Stimulated activated naive CD4-positive, alpha-beta T cell treated with Interleukin-2 at 50 U/mL for 16 hours (primary cell): Measurements from ENCODE around the gene AP2S1.
"Not testable (repeated sequence)": the region's sequence is repeated elsewhere in the genome, so short reads cannot be mapped to it uniquely, and the experiment has no call there.

Experiments used
- DNase-seq: peaks from one replicate; lab custom pipeline; 2025; lab: John Stamatoyannopoulos, UW

AP2S1 gene

GRCh38 chr19:46867170-46867569 is 16.5 kb upstream of the AP2S1 start:
- DNase-seq = no peak

DNA sequence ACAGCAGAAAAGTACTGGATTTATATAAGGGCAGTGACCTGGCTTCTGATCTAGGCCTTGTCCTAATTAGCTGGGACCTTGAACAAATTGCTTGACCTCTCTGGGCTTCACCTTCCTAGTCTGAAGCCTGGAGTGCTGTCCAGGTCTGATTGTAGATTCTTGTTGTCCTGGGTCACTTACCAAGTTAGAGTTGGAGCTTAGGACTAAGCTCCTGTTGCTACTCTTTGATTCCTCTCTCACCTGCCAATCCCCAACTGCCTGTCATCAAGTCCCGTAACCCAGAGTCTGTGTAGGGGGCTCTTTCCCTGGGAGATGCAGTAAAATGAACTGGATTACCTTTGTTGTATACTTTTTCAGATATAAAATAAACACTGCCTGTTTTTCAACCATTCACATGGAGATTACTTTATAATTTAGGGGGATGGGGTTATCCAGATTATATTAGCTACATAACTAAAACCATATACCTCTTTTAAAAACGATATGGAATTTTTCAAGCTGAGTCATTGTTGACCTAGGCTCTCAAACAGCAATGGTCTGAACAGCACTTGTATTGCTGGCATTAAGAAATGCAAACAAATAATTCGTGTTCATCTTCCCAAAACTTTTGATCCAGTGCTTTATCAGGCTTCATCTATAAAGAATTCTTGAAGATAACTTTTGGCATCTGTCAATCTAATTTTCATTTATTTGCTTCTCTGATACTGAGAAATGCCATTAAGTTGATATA is 15.9 kb upstream of the AP2S1 start:
- no peak for DNase-seq

- DNase-seq = no peak
These were observed 13.4 kb upstream of the AP2S1 start for GRCh38 chr19:46863818-46864629.

DNA sequence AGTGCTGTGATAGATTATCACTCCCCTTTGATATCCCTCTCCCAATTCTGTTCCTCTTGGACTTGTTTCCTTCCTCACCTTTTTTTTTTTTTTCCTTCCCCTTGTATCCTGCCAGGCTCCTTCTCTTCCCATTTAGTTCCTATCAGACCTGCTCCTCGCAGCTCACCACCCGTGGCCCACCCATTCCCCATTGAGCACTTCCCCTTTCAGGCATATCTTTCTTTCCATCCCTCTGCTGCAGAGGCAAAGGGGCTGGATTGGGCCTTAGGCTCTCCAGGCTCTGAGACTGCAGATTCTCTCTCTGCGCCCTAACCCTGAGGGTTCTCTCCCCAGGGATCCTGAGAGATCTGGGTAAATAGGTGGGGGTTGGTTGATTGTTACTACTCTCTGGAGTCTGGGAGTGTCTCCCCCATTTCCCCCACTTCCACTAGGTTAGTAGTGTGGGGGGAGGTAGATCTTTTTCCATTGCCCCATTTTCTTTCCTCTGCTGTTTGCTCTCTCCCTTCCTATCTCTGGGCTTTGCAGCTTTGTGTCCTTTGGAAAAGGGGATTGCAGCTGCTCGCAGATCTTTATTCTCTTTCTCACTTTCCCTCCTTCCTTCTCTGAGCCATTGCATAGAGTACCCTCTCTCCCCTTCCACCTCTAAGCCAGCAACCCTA is 12.5 kb upstream of the AP2S1 start:
- DNase-seq = no peak

GRCh38 chr19:46862503-46862834 is 11.8 kb upstream of the AP2S1 start:
- no peak for DNase-seq

GRCh38 chr19:46861691-46862502 is 11.3 kb upstream of the AP2S1 start:
- DNase-seq = no peak

DNA sequence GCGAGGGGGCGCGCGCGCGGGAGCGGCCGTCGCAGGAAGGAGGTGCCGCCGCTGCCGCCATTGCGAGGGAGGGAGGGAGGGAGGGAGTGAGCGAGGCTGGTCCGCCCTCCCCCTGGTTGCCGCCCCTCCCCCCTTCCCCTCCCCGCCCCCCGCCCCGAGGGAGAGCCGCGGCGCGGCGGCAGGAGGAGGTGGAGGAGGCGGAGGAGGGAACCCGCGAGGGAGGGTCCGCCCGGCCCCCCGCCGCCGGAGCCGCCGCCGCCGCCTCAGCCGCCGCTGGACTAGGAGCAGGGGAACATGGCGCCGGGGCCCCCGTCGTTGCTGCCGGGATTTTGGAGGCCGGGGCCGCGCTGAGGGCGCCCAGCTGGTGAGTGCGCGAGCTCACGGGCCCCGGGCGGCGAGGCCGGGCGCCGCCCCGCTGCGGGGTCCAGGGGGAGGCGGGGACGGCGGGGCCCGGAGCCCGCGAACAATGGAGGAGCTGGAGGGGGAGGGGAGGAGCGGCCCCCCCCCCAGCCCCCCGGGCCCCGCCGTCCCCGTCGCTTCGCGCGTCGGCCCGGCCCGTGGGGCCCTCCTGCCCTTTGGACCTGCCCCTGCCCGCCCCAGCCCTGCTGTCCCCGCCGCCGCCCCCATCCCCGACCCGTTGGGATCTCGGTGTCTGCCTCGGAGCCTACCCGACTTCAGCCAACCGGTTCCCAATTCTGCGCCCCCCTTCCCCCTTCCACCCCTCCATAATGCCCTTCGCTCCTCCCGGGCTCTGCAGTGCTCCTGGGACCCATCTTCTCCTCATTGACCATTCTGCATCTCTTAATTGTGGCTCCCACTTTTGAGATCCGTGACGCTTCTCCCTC is 10.4 kb upstream of the AP2S1 start, which contains the start of gene ARHGAP35:
ARHGAP35 (plus strand) TSS at position 152 of the 845 bp plus-strand sequence. CDS start 57,679 bp downstream, outside the sequence.
- DNase-seq = no peak

GRCh38 chr19:46860125-46860845 is 9.6 kb upstream of the AP2S1 start:
- peak; percentile 96 for DNase-seq

DNA sequence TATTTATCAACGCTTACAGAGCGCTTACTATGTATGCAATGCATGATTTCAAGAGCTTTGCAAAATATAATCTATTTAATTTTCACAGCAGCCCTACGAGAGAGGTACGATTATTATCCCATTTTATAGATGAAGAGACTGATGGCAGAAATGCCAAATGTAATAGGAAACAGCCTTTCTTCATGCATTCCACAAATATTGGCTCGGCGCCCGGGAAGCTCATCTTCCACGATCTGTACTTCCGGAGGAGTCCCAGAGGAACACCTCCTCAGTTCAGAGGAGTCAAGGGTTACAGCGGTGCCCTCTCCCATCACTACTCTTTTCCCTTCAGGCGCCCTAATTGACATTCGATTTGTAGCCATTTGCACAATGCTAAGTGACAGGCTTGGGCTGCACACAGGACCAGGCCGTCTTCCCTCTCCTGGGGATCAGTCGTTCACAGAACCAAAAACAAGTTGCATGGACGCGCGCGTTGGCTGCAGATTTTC is 9.0 kb upstream of the AP2S1 start:
- no peak for DNase-seq

DNA sequence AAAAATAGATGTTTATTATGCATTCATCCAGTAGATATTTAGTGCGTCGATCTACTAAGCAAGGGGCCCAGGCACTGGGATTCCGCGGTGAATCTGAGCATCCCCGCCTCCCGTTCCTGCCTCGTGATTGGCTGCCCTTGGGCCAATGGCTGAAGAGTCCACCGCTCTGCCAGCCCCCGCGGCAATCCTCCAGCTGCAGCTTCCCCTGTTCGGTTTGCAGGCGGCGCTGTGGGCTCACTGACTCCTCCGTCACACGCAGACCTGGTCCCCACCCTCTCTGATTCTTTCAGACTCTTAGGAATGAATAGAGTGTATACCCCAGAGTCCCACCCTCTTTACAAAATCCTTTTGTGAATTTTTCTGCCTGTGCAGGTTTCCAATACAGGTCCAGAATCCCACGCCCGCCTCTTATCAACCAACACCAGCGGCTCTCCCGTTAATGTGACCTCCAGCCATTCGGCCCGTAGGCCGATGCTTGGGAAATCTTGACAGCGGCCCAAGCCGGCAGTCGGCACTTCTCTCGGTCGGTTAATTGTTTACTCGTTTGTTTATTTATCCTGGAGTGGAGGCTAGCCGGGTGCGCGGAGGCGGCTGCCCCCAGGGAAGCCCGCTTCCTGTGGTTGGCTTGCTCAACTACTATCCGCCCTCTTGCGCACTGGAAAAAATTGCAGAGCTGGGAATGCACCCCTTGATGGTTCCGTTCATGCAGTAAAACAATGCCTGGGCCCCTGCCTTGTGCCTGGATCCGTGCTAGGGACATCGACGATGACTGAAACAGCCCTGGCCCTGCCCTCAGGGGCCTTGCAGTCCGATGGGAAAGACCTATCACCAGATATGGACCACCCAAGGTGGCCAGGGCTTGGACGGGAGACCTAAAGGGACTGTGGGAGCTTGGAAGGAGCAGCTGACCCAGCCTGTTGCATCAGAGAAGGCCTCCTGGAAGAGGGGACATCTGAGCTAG is 5.7 kb upstream of the AP2S1 start:
- peak; percentile 93 for DNase-seq

DNA sequence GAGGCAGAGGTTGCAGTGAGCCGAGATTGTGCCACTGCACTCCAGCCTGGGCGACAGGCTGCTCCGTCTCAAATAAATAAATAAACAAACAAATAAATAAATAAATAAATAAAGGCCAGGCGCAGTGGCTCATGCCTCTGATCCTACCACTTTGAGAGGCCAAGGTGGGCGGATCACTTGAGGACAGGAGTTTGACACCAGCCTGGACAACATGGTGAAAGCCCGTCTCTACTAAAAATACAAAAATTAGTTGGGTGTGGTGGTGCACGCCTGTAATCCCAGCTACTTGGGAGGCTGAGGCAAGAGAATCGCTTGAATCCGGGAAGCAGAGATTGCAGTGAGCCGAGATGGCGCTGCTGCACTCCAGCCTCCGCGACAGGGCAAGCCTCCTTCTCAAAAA is 4.1 kb upstream of the AP2S1 start:
- DNase-seq = not testable (repeated sequence)

- DNase-seq = no peak
These were observed 2.2 kb upstream of the AP2S1 start for GRCh38 chr19:46852830-46853229.

DNA sequence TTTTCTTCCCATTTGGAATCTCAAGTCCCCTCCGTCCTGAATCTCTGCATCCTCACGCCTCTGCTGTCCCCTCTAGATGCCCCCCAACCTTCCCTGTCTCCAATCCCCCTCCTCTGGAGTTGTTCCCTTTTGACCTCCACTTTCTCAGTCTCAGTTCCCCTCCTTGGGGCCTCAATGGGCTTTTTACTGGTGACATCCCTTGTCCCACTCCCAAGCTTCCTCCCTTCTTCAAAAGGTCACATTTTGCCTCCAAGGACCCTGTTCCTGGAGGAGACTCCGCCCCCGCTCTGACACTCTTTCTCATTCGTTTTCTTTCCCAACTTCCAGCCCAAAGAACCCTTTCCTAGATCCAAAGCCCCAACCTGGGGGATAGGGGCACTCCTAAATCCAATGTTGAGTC is 1.0 kb downstream of the AP2S1 start:
- DNase-seq = no peak

GRCh38 chr19:46848389-46848788 is 2.3 kb downstream of the AP2S1 start:
- no peak for DNase-seq

GRCh38 chr19:46847528-46847927 is 3.1 kb downstream of the AP2S1 start:
- DNase-seq = no peak

- DNase-seq = no peak
These were observed 4.6 kb downstream of the AP2S1 start for GRCh38 chr19:46845959-46846459.

DNA sequence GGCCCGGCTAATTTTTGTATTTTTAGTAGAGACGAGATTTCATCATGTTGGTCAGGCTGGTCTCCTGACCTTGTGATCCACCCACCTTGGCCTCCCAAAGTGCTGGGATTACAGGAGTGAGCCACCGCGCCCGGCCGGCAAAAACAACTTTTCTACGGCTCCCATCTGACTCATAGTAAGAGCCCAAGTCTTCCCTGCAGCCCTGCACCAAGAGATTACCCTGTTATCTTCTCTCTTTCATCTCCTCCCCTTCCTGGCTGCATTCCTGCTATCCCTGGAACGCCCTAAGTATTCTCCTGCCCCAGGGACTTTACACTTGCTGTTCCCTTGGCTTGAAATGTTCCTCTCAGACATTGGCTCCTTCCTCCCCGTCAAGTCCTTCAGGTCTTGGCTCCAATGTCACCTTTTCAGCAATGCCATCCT is 6.6 kb downstream of the AP2S1 start:
- DNase-seq = no peak

DNA sequence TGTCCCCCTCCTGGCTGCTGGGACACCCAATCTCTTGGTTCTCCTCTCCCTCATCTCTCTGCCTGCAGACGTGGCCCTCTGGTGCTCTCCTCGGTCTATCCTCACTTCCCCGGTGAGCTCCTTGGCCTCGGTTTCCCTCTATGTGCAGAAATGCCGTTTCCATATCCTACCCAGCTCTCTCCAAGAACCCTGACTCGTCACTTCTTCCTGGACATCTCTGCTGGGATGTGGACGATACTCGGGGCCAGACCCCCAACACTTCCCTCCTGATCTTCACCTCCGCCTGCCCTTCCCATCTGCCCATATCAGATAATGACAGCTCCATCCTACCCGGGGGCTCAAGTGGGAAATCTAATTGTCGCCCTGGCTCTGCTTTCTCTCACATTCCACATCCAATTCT is 7.9 kb downstream of the AP2S1 start:
- no peak for DNase-seq
